HG03575 (cell line): ENCODE data around the gene ABCA12.
A peak's percentile ranks its signal among the peaks of the same experiment; 100 is the strongest.

ENCODE experiments used
- ATAC-seq: cut with Tn5 transposase; IDR thresholded peaks from one replicate; pipeline ENCODE4 v1.9.1; 2021; ENCODE audit not compliant: unreplicated experiment, insufficient number of reproducible peaks, low FRiP score; ENCODE audit errors: extremely low read depth

The ABCA12 gene

GRCh38 chr2:215052810-215053209, 85.6 kb downstream of the ABCA12 start:
- no peak for ATAC-seq

GRCh38 chr2:215052404-215052803, 86.0 kb downstream of the ABCA12 start:
- no peak for ATAC-seq

- ATAC-seq, result no peak
Measured at GRCh38 chr2:215049341-215049740, 89.1 kb downstream of the ABCA12 start.

GRCh38 chr2:215038421-215038820, 100.0 kb downstream of the ABCA12 start:
- ATAC-seq, result no peak

GRCh38 chr2:215036314-215036713, 102.1 kb downstream of the ABCA12 start:
- ATAC-seq, result no peak

GRCh38 chr2:215034154-215034553, 104.3 kb downstream of the ABCA12 start:
- ATAC-seq, result no peak

GRCh38 chr2:215032153-215032552, 106.3 kb downstream of the ABCA12 start:
- ATAC-seq, result no peak

- no peak for ATAC-seq
Measured at GRCh38 chr2:215031321-215031720, 107.1 kb downstream of the ABCA12 start.

GRCh38 chr2:215029936-215030335, 108.5 kb downstream of the ABCA12 start:
- ATAC-seq, result no peak

- ATAC-seq, result no peak
Measured at GRCh38 chr2:215028231-215028630, 110.2 kb downstream of the ABCA12 start.

GRCh38 chr2:215027779-215028178, 110.6 kb downstream of the ABCA12 start:
- ATAC-seq, result no peak

GRCh38 chr2:215022910-215023309, 115.5 kb downstream of the ABCA12 start:
- no peak for ATAC-seq

- no peak for ATAC-seq
Measured at GRCh38 chr2:215022418-215022817, 116.0 kb downstream of the ABCA12 start.

GRCh38 chr2:215020283-215020682, 118.1 kb downstream of the ABCA12 start:
- ATAC-seq, result no peak

- ATAC-seq, result peak; percentile 35
Measured at GRCh38 chr2:215019521-215020145, 118.8 kb downstream of the ABCA12 start.

GRCh38 chr2:215019085-215019484, 119.3 kb downstream of the ABCA12 start:
- peak; percentile 23 for ATAC-seq

- no peak for ATAC-seq
Measured at GRCh38 chr2:215015421-215015820, 123.0 kb downstream of the ABCA12 start.

- ATAC-seq, result no peak
Measured at GRCh38 chr2:215010390-215010789, 128.0 kb downstream of the ABCA12 start.

GRCh38 chr2:215003001-215003400, 135.4 kb downstream of the ABCA12 start:
- ATAC-seq, result no peak

GRCh38 chr2:215002500-215002899, 135.9 kb downstream of the ABCA12 start:
- no peak for ATAC-seq

GRCh38 chr2:215000721-215001120, 137.7 kb downstream of the ABCA12 start:
- ATAC-seq, result no peak
